CD14-positive monocyte (primary cell): ENCODE results near the gene KIAA0513. TPM values are rescaled to one million over a fixed set of nuclear protein-coding genes. Genes with fewer than 3 reads are reported as not detected.

Experiments
- DNase-seq, 3 donors: peaks; one replicate each; pipeline ENCODE4 v3.0.0-alpha.2; 2011 to 2022
- H2AFZ ChIP-seq: 2 replicates; pipeline ENCODE4 v1.6.0; 2012; ENCODE audit warnings: mild to moderate bottlenecking, low read depth, low read length, inconsistent platforms; ENCODE audit not compliant: insufficient read depth, poor library complexity, severe bottlenecking
- H3K27ac ChIP-seq, 2 donors: 1 replicate in 1 of 2; 2 replicates in 1 of 2; pipeline ENCODE4 v1.5.1; 2012 to 2013; ENCODE audit warnings: low read length in 2 of 2, control low read depth in 1 of 2, inconsistent platforms in 1 of 2, low read depth in 1 of 2, mild to moderate bottlenecking in 1 of 2
- H3K27me3 ChIP-seq, 2 donors: one replicate each; pipeline versions ENCODE4 v1.6.0 to v1.6.1; 2011 to 2013; ENCODE audit warnings: low read length in 2 of 2; ENCODE audit not compliant: control insufficient read depth in 2 of 2, insufficient read depth in 2 of 2
- H3K36me3 ChIP-seq, 2 donors: replicated peaks in 1 of 2; 1 replicate in 1 of 2; 2 replicates in 1 of 2; pipeline versions ENCODE4 v1.5.1 to v1.6.1; 2012 to 2013; ENCODE audit warnings: low read length in 2 of 2, control low read depth in 1 of 2, inconsistent platforms in 1 of 2, mild to moderate bottlenecking in 1 of 2; ENCODE audit not compliant: insufficient read depth in 2 of 2, control insufficient read depth in 1 of 2
- H3K4me1 ChIP-seq, 2 donors: 1 replicate in 1 of 2; 2 replicates in 1 of 2; pipeline versions ENCODE4 v1.5.1 to v1.6.1; 2012 to 2013; ENCODE audit warnings: low read length in 2 of 2, control low read depth in 1 of 2, inconsistent platforms in 1 of 2, mild to moderate bottlenecking in 1 of 2, moderate library complexity in 1 of 2; ENCODE audit not compliant: insufficient read depth in 2 of 2, control insufficient read depth in 1 of 2
- H3K4me2 ChIP-seq: replicated peaks from 2 replicates; pipeline ENCODE3; 2012; ENCODE audit warnings: low read length, moderate library complexity, mild to moderate bottlenecking; ENCODE audit not compliant: poor library complexity, severe bottlenecking; ENCODE audit errors: extremely low read depth
- H3K4me3 ChIP-seq, 3 experiments: fragments of 200-600 bp in 1 of 3; sonication (generic) in 1 of 3; replicated peaks in 1 of 3; 1 replicate in 2 of 3; 2 replicates in 1 of 3; pipeline ENCODE4 v1.5.1; 2011 to 2013; ENCODE audit warnings: low read length in 3 of 3, mild to moderate bottlenecking in 3 of 3, control low read depth in 2 of 3, low read depth in 2 of 3, inconsistent platforms in 1 of 3, moderate library complexity in 1 of 3
- H3K79me2 ChIP-seq: 2 replicates; pipeline ENCODE4 v1.6.0; 2012; ENCODE audit warnings: mild to moderate bottlenecking, control low read depth, inconsistent platforms, low read length, moderate library complexity; ENCODE audit not compliant: insufficient read depth
- H3K9ac ChIP-seq: 2 replicates; pipeline ENCODE4 v1.6.0; 2017; ENCODE audit warnings: low read length, mild to moderate bottlenecking; ENCODE audit not compliant: insufficient read depth, poor library complexity, severe bottlenecking
- H3K9me3 ChIP-seq, 2 donors: replicated peaks in 1 of 2; 1 replicate in 1 of 2; 2 replicates in 1 of 2; pipeline versions ENCODE4 v1.5.1 to v1.6.1; 2012 to 2013; ENCODE audit warnings: low read length in 2 of 2, control low read depth in 1 of 2; ENCODE audit not compliant: control insufficient read depth in 1 of 2, insufficient read depth in 1 of 2
- H4K20me1 ChIP-seq: 2 replicates; pipeline ENCODE4 v1.6.0; 2012; ENCODE audit warnings: mild to moderate bottlenecking, low read length, control low read depth, moderate library complexity; ENCODE audit not compliant: insufficient read depth
- H3K27ac Mint-ChIP-seq, 7 donors: one replicate each; pipeline ENCODE4 v1.8.0; 2020; ENCODE audit warnings: mild to moderate bottlenecking in 7 of 7, mixed read lengths in 7 of 7, moderate library complexity in 6 of 7, inconsistent platforms in 2 of 7
- H3K27me3 Mint-ChIP-seq, 3 donors: one replicate each; pipeline ENCODE4 v1.8.0; 2021 to 2022; ENCODE audit warnings: low read depth in 3 of 3, mild to moderate bottlenecking in 3 of 3, mixed read lengths in 3 of 3, moderate library complexity in 3 of 3, inconsistent platforms in 1 of 3
- H3K36me3 Mint-ChIP-seq, 2 donors: one replicate each; pipeline ENCODE4 v1.8.0; 2020; ENCODE audit warnings: mixed read lengths in 2 of 2, inconsistent platforms in 1 of 2, mild to moderate bottlenecking in 1 of 2
- H3K4me1 Mint-ChIP-seq: one replicate; pipeline ENCODE4 v1.8.0; 2020; ENCODE audit warnings: mild to moderate bottlenecking, mixed read lengths
- H3K4me3 Mint-ChIP-seq, 2 donors: one replicate each; pipeline ENCODE4 v1.8.0; 2020; ENCODE audit warnings: mild to moderate bottlenecking in 2 of 2, mixed read lengths in 2 of 2, moderate library complexity in 1 of 2
- H3K9me3 Mint-ChIP-seq, 7 donors: one replicate each; pipeline ENCODE4 v1.8.0; 2020 to 2022; ENCODE audit warnings: mixed read lengths in 7 of 7, mild to moderate bottlenecking in 6 of 7, moderate library complexity in 6 of 7, inconsistent platforms in 2 of 7
- CTCF ChIP-seq: fragments of 200-600 bp; IDR thresholded peaks from one replicate; pipeline ENCODE4 v1.8.0; 2022; ENCODE audit warnings: antibody characterized with exemption, mild to moderate bottlenecking
- WGBS: methylation state at CpG from one replicate; pipeline ENCODE4 v1.1.5; 2013; ENCODE audit warnings: missing lambda C conversion rate; ENCODE audit not compliant: insufficient coverage; 5-methylcytosine and 5-hydroxymethylcytosine counted together
- intact Hi-C, 2 donors: fragments of 100-400 bp; cut with micrococcal nuclease; formaldehyde crosslinking; loops; one replicate each; pipeline versions ENCODE4 v1.15.0 to v1.15.1; 2023
- polyA plus RNA-seq, 3 donors: library from polyadenylated mRNA; depleted of rRNA in 1 of 3; unstranded in 2 of 3; stranded (reverse) in 1 of 3; fragments of 300-500 nt in 2 of 3; fragments of >200 nt in 1 of 3; fragmentation: Illumina TruSeq in 2 of 3; gene quantifications; 1 replicate in 2 of 3; 2 replicates in 1 of 3; pipeline ENCODE4 v1.2.3, GENCODE V29; 2012 to 2021

Gene KIAA0513
- polyA plus RNA-seq, 3 donors = 21.4 to 77.5 (median 32.7) TPM

GRCh38 chr16:85046931-85047866 is 19.6 kb downstream of the KIAA0513 start:
- peaks cover 99% of the 10 kb centered on the region for H4K20me1 ChIP-seq
- peaks cover 31 to 59% of the 10 kb centered on the region in 2 donors for H3K36me3 ChIP-seq
- peak overlapping the region; percentile 37 to 76 for H3K4me3 Mint-ChIP-seq
- H3K4me3 ChIP-seq = peak overlapping the region in 1 of 3 experiments; percentile 43
- no peak for TF ChIP-seq CTCF
- peaks cover 0 to 6% (median 0%) of the 10 kb centered on the region in 7 donors for H3K9me3 Mint-ChIP-seq
- peaks cover 0 to 7% (median 2%) of the 10 kb centered on the region in 3 donors for H3K27me3 Mint-ChIP-seq
- H3K79me2 ChIP-seq = peaks cover 95% of the 10 kb centered on the region
- 53% methylated on average over 16 of the region's 20 CpGs for WGBS
- H2AFZ ChIP-seq = no peak overlapping the region
- peaks cover 55 to 68% of the 10 kb centered on the region in 2 donors for H3K4me1 ChIP-seq
- peaks cover 62% of the 10 kb centered on the region for H3K4me1 Mint-ChIP-seq
- peaks cover 69 to 81% of the 10 kb centered on the region in 2 donors for H3K36me3 Mint-ChIP-seq
- H3K9ac ChIP-seq = peak overlapping the region; percentile 32
- no peaks in the 10 kb centered on the region for H3K9me3 ChIP-seq
- H3K27me3 ChIP-seq = no peaks in the 10 kb centered on the region
- no peak for DNase-seq
- H3K4me2 ChIP-seq = peak overlapping the region; percentile 50
- H3K27ac ChIP-seq = peak overlapping the region; percentile 45 to 74
- H3K27ac Mint-ChIP-seq = peak overlapping the region; percentile 60 to 92 (median 84)
- intact Hi-C loops = loop anchor here in 1 of 2 donors (2.0 kb wide), 1 partner anchor 16 kb away; no protein-coding TSS in a partner anchor

- H3K27ac ChIP-seq = peak overlapping the region; percentile 45 to 74
Measured at GRCh38 chr16:85047867-85048455, 20.4 kb downstream of the KIAA0513 start.

More at GRCh38 chr16:85047867-85048455, 20.4 kb downstream of the KIAA0513 start:
- peak overlapping the region; percentile 60 to 92 (median 83) for H3K27ac Mint-ChIP-seq
- Histone ChIP-seq H2AFZ (no peak overlapping the region), H3K79me2 (peaks cover 95% of the 10 kb centered on the region), H3K9me3 (no peaks in the 10 kb centered on the region), H3K4me3 (peak overlapping the region in 1 of 3 experiments; percentile 43), H3K36me3 (peaks cover 26 to 57% of the 10 kb centered on the region in 2 donors), H4K20me1 (peaks cover 95% of the 10 kb centered on the region), H3K4me1 (peaks cover 55 to 73% of the 10 kb centered on the region in 2 donors), H3K9ac (peak overlapping the region; percentile 32), H3K4me2 (peak overlapping the region; percentile 50), H3K27me3 (no peaks in the 10 kb centered on the region)
- intact Hi-C loops = loop anchor here in 1 of 2 donors (2.0 kb wide), 1 partner anchor 15 kb away; no protein-coding TSS in a partner anchor
- H3K27me3 Mint-ChIP-seq = peaks cover 0 to 7% (median 2%) of the 10 kb centered on the region in 3 donors
- peaks cover 68 to 87% of the 10 kb centered on the region in 2 donors for H3K36me3 Mint-ChIP-seq
- no peak for TF ChIP-seq CTCF
- DNase-seq = peak in 2 of 3 donors; percentile 46 to 68
- H3K9me3 Mint-ChIP-seq = peaks cover 0 to 6% (median 0%) of the 10 kb centered on the region in 7 donors
- peak overlapping the region in 1 of 2 donors; percentile 76 for H3K4me3 Mint-ChIP-seq
- peaks cover 67% of the 10 kb centered on the region for H3K4me1 Mint-ChIP-seq
- WGBS = 60% methylated on average over 3 of the region's 11 CpGs
